SKM-1 treated with dmso at 0.1 percent for 144 hours (cell line): ENCODE results near the gene PRSS3.
"Not testable (repeated sequence)": the region's sequence is repeated elsewhere in the genome, so short reads cannot be mapped to it uniquely, and the experiment has no call there.

Source experiments
- DNase-seq: peaks from one replicate; lab custom pipeline; 2025; ENCODE audit not compliant: unreplicated experiment; lab: John Stamatoyannopoulos, UW

The PRSS3 gene

DNA sequence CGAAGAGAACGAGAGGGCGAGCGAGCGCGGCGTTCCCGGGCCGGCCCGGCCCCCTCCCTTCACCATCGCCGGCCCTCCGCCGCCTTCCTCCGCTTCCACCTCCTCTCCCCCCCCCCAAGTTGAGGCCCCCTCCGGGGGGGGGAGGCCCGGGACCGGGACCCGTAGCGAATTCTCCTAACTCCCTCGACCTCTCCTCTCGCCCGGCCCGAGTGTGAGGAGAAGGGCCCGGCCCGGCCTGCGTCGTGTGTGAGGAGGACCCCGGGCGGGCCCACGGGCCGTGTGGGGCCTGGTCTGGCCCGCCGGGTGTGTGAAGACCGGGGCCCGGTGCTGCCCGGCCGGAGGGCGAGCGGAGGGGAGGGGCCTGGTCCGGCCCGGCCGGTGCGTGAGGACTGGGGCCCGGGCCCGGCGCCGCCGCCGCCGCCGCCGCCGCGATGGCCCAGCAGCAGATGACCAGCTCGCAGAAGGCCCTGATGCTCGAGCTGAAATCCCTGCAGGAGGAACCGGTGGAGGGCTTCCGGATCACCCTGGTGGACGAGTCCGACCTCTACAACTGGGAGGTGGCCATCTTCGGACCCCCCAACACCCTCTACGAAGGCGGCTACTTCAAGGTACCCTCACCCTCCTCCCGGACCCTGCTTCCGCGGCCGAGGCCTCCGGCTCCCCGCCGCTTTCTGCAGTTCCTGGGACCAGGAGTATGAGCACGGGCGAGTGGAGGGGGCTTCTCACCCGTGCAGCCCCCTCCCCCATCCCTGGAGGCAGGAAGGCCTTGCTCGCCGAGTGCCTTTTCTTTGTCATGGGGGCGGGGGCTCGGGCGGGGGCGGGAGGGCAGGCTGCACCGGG lies 22.2 kb downstream of the PRSS3 start:
- peak; percentile 31 for DNase-seq

GRCh38 chr9:33818167-33818846 lies 22.9 kb downstream of the PRSS3 start:
- no peak for DNase-seq

- DNase-seq: no peak
These were observed 23.6 kb downstream of the PRSS3 start for GRCh38 chr9:33818847-33819500.

- no peak for DNase-seq
These were observed 24.9 kb downstream of the PRSS3 start for GRCh38 chr9:33820231-33820745.

GRCh38 chr9:33823801-33824200 lies 28.4 kb downstream of the PRSS3 start:
- no peak for DNase-seq

- not testable (repeated sequence) for DNase-seq
These were observed 31.9 kb downstream of the PRSS3 start for GRCh38 chr9:33827285-33827684.

- not testable (repeated sequence) for DNase-seq
These were observed 34.4 kb downstream of the PRSS3 start for GRCh38 chr9:33829641-33830230.

- DNase-seq: no peak
These were observed 40.4 kb downstream of the PRSS3 start for GRCh38 chr9:33835625-33836260.

GRCh38 chr9:33836261-33836660 lies 40.9 kb downstream of the PRSS3 start:
- peak; percentile 90 for DNase-seq

GRCh38 chr9:33837138-33837537 lies 41.8 kb downstream of the PRSS3 start:
- no peak for DNase-seq

DNA sequence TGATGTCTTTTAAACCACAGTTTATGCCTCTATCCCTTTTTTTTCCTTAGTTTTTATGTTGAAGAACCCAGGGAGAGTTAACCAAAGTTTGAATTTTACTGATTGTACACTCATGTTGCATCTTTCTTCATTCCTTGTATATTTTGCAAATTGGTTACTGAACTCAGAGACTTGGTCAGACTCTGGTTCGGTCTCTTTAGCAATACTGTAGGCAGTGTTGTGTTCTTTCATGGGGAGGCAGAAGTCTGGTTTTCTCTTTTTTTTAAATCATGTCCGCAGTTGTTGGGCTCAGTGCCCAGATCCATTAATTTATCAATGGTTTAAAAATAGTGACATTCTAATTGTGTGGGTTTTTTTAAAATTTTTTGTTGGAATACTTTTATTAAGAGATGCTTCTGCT lies 45.0 kb downstream of the PRSS3 start:
- no peak for DNase-seq

GRCh38 chr9:33843312-33843961 lies 48.1 kb downstream of the PRSS3 start:
- DNase-seq: peak; percentile 6

DNA sequence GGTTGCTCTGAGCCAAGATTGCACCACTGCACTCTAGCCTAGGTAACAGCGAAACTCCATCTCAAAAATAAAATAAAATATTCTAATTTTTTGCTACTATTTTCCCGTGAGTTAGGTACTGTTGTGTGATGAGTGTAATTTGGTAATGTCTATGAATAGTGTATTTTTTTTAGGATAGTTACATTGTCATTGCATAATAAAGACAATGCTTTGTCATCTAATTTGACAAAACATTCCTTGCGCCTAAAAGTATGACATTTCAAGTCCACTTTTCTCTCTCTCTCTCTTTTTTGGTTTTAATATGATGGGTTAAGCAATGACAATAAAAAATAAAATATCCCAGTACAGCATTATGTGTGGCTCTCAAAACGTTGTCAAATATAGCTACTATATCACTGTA lies 50.9 kb downstream of the PRSS3 start:
- DNase-seq: no peak

- DNase-seq: not testable (repeated sequence)
These were observed 52.5 kb downstream of the PRSS3 start for GRCh38 chr9:33847894-33848205.
